A673 (cell line): Measurements from ENCODE around the gene LHPP.

Source experiments
- EZH2 ChIP-seq: fragments of 200-600 bp; sonication (generic); IDR thresholded peaks from 2 replicates; pipeline ENCODE4 v1.6.1; 2017; ENCODE audit warnings: borderline replicate concordance, low read depth, mild to moderate bottlenecking, mixed read lengths, antibody characterized with exemption, low read length; ENCODE audit not compliant: poor library complexity, severe bottlenecking
- TF ChIP-seq, protein P1 (sequence below): fragments of 300-800, 200-600 bp; sonication (generic); conservative IDR thresholded peaks from 2 replicates; pipeline ENCODE4 v1.5.1; 2017; ENCODE audit warnings: low read depth, mild to moderate bottlenecking, antibody characterized with exemption, low read length, moderate library complexity, mixed read lengths

DNA sequence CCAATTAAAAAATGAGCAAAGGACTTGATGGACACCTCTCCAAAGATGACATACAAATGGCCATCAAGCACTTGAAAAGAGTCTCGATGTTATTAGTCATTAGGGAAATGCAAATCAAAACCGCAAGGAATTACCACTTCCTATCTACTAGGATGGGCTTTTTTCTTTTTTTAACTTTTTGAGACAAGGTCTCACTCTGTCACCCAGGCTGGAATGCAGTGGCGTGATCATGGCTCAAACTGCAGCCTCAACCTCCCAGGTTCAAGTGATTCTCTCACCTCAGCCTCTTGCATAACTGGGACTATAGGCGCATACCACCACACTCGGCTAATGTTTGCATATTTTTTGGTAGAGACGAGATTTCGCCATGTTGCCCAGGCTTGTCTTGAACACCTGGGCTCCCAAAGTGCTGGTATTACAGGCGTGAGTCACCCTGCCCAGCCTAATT is 25.4 kb upstream of the LHPP start:
- TF ChIP-seq, protein P1, sequence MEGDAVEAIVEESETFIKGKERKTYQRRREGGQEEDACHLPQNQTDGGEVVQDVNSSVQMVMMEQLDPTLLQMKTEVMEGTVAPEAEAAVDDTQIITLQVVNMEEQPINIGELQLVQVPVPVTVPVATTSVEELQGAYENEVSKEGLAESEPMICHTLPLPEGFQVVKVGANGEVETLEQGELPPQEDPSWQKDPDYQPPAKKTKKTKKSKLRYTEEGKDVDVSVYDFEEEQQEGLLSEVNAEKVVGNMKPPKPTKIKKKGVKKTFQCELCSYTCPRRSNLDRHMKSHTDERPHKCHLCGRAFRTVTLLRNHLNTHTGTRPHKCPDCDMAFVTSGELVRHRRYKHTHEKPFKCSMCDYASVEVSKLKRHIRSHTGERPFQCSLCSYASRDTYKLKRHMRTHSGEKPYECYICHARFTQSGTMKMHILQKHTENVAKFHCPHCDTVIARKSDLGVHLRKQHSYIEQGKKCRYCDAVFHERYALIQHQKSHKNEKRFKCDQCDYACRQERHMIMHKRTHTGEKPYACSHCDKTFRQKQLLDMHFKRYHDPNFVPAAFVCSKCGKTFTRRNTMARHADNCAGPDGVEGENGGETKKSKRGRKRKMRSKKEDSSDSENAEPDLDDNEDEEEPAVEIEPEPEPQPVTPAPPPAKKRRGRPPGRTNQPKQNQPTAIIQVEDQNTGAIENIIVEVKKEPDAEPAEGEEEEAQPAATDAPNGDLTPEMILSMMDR = no peak
- no peak for TF ChIP-seq EZH2
